ENCODE measurements around the gene TRIM62.
"Not testable (repeated sequence)": the region's sequence is repeated elsewhere in the genome, so short reads cannot be mapped to it uniquely, and the experiment has no call there.

TRIM62 gene

GRCh38 chr1:33126411-33127000, 55.3 kb downstream of the TRIM62 start:
- TF ChIP-seq CTCF (conservative IDR thresholded peaks at IDR 0.05; ENCODE audit: low read depth): no peak
- H3K27ac ChIP-seq: peak overlapping the region; percentile 72
- CTCF ChIA-PET: interaction anchor here (0.8 to 2.0 kb wide), 6 partner anchors 11 to 220 kb away, joined by 3 to 8 read pairs (median 5); partner anchors contain the start of gene TRIM62
- POLR2A ChIA-PET (ENCODE audit: low non-redundant PET): interaction anchor here (0.8 kb wide), 1 partner anchor 215 kb away, joined by 3 read pairs; no protein-coding TSS in a partner anchor
- no peak for DNase-seq (ENCODE audit: low spot score)

- POLR2A ChIA-PET (ENCODE audit: low non-redundant PET): interaction anchor here (0.8 kb wide), 1 partner anchor 57 kb away, joined by 3 read pairs; the partner anchor contains the start of gene TRIM62
- H3K27ac ChIP-seq; DNase-seq (ENCODE audit: low spot score); CTCF ChIA-PET: not testable (repeated sequence)
These were observed 57.2 kb downstream of the TRIM62 start for GRCh38 chr1:33124647-33125046.

GRCh38 chr1:33123266-33123665, 58.6 kb downstream of the TRIM62 start:
- TF ChIP-seq CTCF (conservative IDR thresholded peaks at IDR 0.05; ENCODE audit: low read depth): no peak
- POLR2A ChIA-PET (ENCODE audit: low non-redundant PET): no interaction called here
- no peak for DNase-seq (ENCODE audit: low spot score)
- CTCF ChIA-PET: interaction anchor here (0.6 kb wide), 2 partner anchors 37 to 50 kb away, joined by 3 read pairs; no protein-coding TSS in a partner anchor
- no peak overlapping the region for H3K27ac ChIP-seq

- no peak for DNase-seq (ENCODE audit: low spot score)
- no peak for TF ChIP-seq CTCF (conservative IDR thresholded peaks at IDR 0.05; ENCODE audit: low read depth)
- peak overlapping the region; percentile 15; the same call in 1 of the 2 replicates for H3K27ac ChIP-seq
- ChIA-PET POLR2A (ENCODE audit: low non-redundant PET) (no interaction called here), CTCF (interaction anchor here (0.6 kb wide), 2 partner anchors 36 to 51 kb away, joined by 3 read pairs; no protein-coding TSS in a partner anchor)
These were observed 59.2 kb downstream of the TRIM62 start for GRCh38 chr1:33122483-33123178.

- POLR2A ChIA-PET (ENCODE audit: low non-redundant PET): no interaction called here
- H3K27ac ChIP-seq: no peak overlapping the region
- CTCF ChIA-PET: no interaction called here
- TF ChIP-seq CTCF (conservative IDR thresholded peaks at IDR 0.05; ENCODE audit: low read depth): no peak
- DNase-seq (ENCODE audit: low spot score): no peak
These were observed 60.1 kb downstream of the TRIM62 start for GRCh38 chr1:33121728-33122127.

GRCh38 chr1:33120436-33121231, 61.2 kb downstream of the TRIM62 start:
- TF ChIP-seq CTCF (conservative IDR thresholded peaks at IDR 0.05; ENCODE audit: low read depth): no peak
- peak; percentile 71 for DNase-seq (ENCODE audit: low spot score)
- CTCF ChIA-PET: no interaction called here
- POLR2A ChIA-PET (ENCODE audit: low non-redundant PET): no interaction called here
- H3K27ac ChIP-seq: no peak overlapping the region
